DOHH2 (cell line): ENCODE data around the gene TMEM164.

Experiments
- CTCF ChIP-seq: fragments of 200-600 bp; sonication (generic); IDR thresholded peaks from one replicate; pipeline ENCODE4 v1.5.1; 2014; ENCODE audit warnings: antibody characterized with exemption, mild to moderate bottlenecking, low read depth, low read length; ENCODE audit not compliant: poor library complexity, severe bottlenecking
- EZH2phosphoT487 ChIP-seq: fragments of 200-600 bp; sonication (generic); IDR thresholded peaks from 2 replicates; pipeline ENCODE4 v1.6.1; 2017; ENCODE audit warnings: borderline replicate concordance, mild to moderate bottlenecking, antibody characterized with exemption, low read length, moderate library complexity, mixed read lengths

GRCh38 chrX:110162867-110163266 lies 160.0 kb downstream of the TMEM164 start:
- TF ChIP-seq CTCF, result no peak
- TF ChIP-seq EZH2phosphoT487, result no peak
